Astrocyte (in vitro differentiated cells and primary cell): ENCODE measurements around the gene JMJD1C. TPM values are rescaled to one million over a fixed set of nuclear protein-coding genes. Genes with fewer than 3 reads are reported as not detected.

Experiments used
- DNase-seq: peaks from one replicate; pipeline ENCODE4 v3.0.0-alpha.2; 2010; ENCODE audit warnings: low read depth
- FAIRE-seq: peaks from 2 replicates; lab custom pipeline; 2011; peaks lifted over from hg19 to GRCh38; lab: Jason Lieb, UNC
- H2AFZ ChIP-seq: 2 replicates; pipeline ENCODE4 v1.6.0; 2012; ENCODE audit warnings: low read depth, low read length, inconsistent platforms
- H3K27ac ChIP-seq: 2 replicates; pipeline ENCODE4 v1.5.1; 2011; ENCODE audit warnings: low read depth, low read length, inconsistent platforms
- H3K27me3 ChIP-seq: 2 replicates; pipeline ENCODE4 v1.6.0; 2011; ENCODE audit warnings: low read length, inconsistent platforms; ENCODE audit not compliant: insufficient read depth
- H3K36me3 ChIP-seq: 2 replicates; pipeline ENCODE4 v1.5.1; 2011; ENCODE audit warnings: low read length, inconsistent platforms; ENCODE audit not compliant: insufficient read depth
- H3K4me1 ChIP-seq: 2 replicates; pipeline ENCODE4 v1.5.1; 2011; ENCODE audit warnings: low read length, inconsistent platforms; ENCODE audit not compliant: insufficient read depth
- H3K4me2 ChIP-seq: 2 replicates; pipeline ENCODE4 v1.6.0; 2012; ENCODE audit warnings: low read length, inconsistent platforms
- H3K4me3 ChIP-seq: 2 replicates; pipeline ENCODE4 v1.5.1; 2011; ENCODE audit warnings: low read depth, mild to moderate bottlenecking, low read length, inconsistent platforms; ENCODE audit not compliant: insufficient read depth
- H3K79me2 ChIP-seq: 2 replicates; pipeline ENCODE4 v1.6.0; 2012; ENCODE audit warnings: mild to moderate bottlenecking, low read length, inconsistent platforms; ENCODE audit not compliant: insufficient read depth
- H3K9ac ChIP-seq: 2 replicates; pipeline ENCODE4 v1.6.0; 2012; ENCODE audit warnings: mild to moderate bottlenecking, low read length, inconsistent platforms
- H3K9me3 ChIP-seq: 2 replicates; pipeline ENCODE4 v1.5.1; 2012; ENCODE audit warnings: low read depth, mild to moderate bottlenecking, low read length, inconsistent platforms; ENCODE audit not compliant: insufficient read depth
- H4K20me1 ChIP-seq: 2 replicates; pipeline ENCODE4 v1.6.0; 2012; ENCODE audit warnings: low read length, inconsistent platforms; ENCODE audit not compliant: insufficient read depth
- H3K27ac Mint-ChIP-seq: one replicate; pipeline ENCODE4 v1.8.0; 2021; ENCODE audit warnings: mild to moderate bottlenecking, mixed read lengths; ENCODE audit not compliant: unreplicated experiment
- H3K27me3 Mint-ChIP-seq: one replicate; pipeline ENCODE4 v1.8.0; 2021; ENCODE audit warnings: low read depth, mixed read lengths; ENCODE audit not compliant: unreplicated experiment
- H3K36me3 Mint-ChIP-seq: one replicate; pipeline ENCODE4 v1.8.0; 2021; ENCODE audit warnings: low read depth, mixed read lengths; ENCODE audit not compliant: unreplicated experiment
- H3K4me1 Mint-ChIP-seq: one replicate; pipeline ENCODE4 v1.8.0; 2021; ENCODE audit warnings: low read depth, mixed read lengths; ENCODE audit not compliant: unreplicated experiment
- H3K4me3 Mint-ChIP-seq: one replicate; pipeline ENCODE4 v1.8.0; 2021; ENCODE audit warnings: mild to moderate bottlenecking, moderate library complexity, mixed read lengths; ENCODE audit not compliant: unreplicated experiment
- H3K9me3 Mint-ChIP-seq: one replicate; pipeline ENCODE4 v1.8.0; 2021; ENCODE audit warnings: mild to moderate bottlenecking, mixed read lengths; ENCODE audit not compliant: unreplicated experiment
- EZH2 ChIP-seq: IDR thresholded peaks from 2 replicates; pipeline ENCODE4 v1.6.1; 2012; ENCODE audit warnings: mild to moderate bottlenecking, low read length, inconsistent platforms; ENCODE audit not compliant: insufficient read depth
- total RNA-seq: library from RNA; stranded (reverse); gene quantifications from 2 replicates; pipeline ENCODE4 v1.2.1, GENCODE V29; 2021
- TF ChIP-seq, protein P1 (sequence below): IDR thresholded peaks from 2 replicates; pipeline ENCODE4 v1.5.1; 2011; ENCODE audit warnings: low read depth, mild to moderate bottlenecking, inconsistent platforms, low read length, moderate library complexity; ENCODE audit not compliant: insufficient read depth

The JMJD1C gene
- total RNA-seq, 1 donor from 2014 or later: 61.0 TPM

DNA sequence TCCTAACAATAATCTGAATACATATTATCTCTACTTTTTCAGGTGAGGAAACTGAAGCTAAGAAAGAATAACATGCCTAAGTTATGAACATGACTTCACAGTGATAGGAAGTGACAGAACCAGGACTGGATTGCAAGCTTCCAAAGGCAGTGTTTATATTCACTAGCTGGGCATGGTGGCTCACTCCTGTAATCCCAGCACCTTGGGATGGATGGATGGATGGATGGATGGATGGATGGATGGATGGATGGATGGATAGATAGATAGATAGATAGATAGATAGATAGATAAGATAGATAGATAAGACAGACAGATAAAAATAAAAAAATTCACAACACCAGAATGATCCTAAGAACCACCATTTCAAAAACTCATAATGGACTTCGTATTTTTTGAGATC, 18.2 kb upstream of the JMJD1C start:
- Mint-ChIP-seq H3K36me3 (no peaks in the 10 kb centered on the region), H3K27ac (no peak overlapping the region), H3K4me1 (no peaks in the 10 kb centered on the region), H3K4me3 (no peak overlapping the region), H3K27me3 (no peaks in the 10 kb centered on the region), H3K9me3 (no peaks in the 10 kb centered on the region)
- TF ChIP-seq, protein P1, sequence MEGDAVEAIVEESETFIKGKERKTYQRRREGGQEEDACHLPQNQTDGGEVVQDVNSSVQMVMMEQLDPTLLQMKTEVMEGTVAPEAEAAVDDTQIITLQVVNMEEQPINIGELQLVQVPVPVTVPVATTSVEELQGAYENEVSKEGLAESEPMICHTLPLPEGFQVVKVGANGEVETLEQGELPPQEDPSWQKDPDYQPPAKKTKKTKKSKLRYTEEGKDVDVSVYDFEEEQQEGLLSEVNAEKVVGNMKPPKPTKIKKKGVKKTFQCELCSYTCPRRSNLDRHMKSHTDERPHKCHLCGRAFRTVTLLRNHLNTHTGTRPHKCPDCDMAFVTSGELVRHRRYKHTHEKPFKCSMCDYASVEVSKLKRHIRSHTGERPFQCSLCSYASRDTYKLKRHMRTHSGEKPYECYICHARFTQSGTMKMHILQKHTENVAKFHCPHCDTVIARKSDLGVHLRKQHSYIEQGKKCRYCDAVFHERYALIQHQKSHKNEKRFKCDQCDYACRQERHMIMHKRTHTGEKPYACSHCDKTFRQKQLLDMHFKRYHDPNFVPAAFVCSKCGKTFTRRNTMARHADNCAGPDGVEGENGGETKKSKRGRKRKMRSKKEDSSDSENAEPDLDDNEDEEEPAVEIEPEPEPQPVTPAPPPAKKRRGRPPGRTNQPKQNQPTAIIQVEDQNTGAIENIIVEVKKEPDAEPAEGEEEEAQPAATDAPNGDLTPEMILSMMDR: no peak
- no peak for TF ChIP-seq EZH2
- Histone ChIP-seq H3K79me2 (peaks cover 94% of the 10 kb centered on the region), H2AFZ (no peak overlapping the region), H3K4me3 (no peak overlapping the region), H4K20me1 (peaks cover 50% of the 10 kb centered on the region), H3K27me3 (no peaks in the 10 kb centered on the region), H3K4me2 (no peak overlapping the region), H3K9me3 (no peaks in the 10 kb centered on the region), H3K27ac (no peak overlapping the region), H3K9ac (no peak overlapping the region), H3K4me1 (no peaks in the 10 kb centered on the region), H3K36me3 (no peaks in the 10 kb centered on the region)
- DNase-seq (no peak), FAIRE-seq (no peak)

DNA sequence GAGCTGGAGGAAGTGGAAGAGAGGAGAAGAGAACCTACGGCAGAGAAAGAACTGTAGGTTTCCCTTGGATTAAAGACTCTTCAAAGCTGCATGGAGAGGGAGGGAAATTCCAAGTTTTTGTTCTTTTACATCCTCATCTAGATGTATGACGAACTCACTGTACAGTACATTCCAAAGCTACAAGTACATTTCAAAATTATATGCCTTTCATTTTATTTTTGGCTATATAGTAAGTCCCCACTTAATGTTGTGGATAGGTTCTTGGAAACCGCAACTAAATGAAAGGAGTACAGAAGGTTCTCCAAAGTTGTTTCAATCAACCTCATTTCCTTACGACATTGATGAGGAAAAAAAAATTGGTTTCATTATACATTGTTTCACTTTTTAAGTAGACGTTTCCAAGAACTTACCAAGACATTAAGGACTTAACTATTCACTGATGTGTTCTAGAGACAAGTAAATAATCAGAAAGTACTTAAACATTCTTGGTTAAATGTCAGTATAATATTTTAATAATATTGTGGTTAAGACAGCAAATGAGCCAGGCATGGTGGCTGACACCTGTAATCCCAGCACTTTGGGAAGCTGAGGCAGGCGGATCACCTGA, 16.1 kb upstream of the JMJD1C start:
- Mint-ChIP-seq H3K4me1 (no peaks in the 10 kb centered on the region), H3K4me3 (no peak overlapping the region), H3K27me3 (no peaks in the 10 kb centered on the region), H3K9me3 (no peaks in the 10 kb centered on the region), H3K27ac (no peak overlapping the region), H3K36me3 (no peaks in the 10 kb centered on the region)
- no peak for DNase-seq
- peaks cover 48% of the 10 kb centered on the region for H4K20me1 ChIP-seq
- H3K79me2 ChIP-seq: peaks cover 94% of the 10 kb centered on the region
- no peak overlapping the region for H3K9ac ChIP-seq
- no peak for TF ChIP-seq EZH2
- TF ChIP-seq, protein P1: no peak
- no peak for FAIRE-seq
- H3K9me3 ChIP-seq: no peaks in the 10 kb centered on the region
- H3K36me3 ChIP-seq: no peaks in the 10 kb centered on the region
- H3K4me2 ChIP-seq: no peak overlapping the region
- H2AFZ ChIP-seq: no peak overlapping the region
- H3K4me1 ChIP-seq: no peaks in the 10 kb centered on the region
- no peak overlapping the region for H3K4me3 ChIP-seq
- no peak overlapping the region for H3K27ac ChIP-seq
- no peaks in the 10 kb centered on the region for H3K27me3 ChIP-seq

DNA sequence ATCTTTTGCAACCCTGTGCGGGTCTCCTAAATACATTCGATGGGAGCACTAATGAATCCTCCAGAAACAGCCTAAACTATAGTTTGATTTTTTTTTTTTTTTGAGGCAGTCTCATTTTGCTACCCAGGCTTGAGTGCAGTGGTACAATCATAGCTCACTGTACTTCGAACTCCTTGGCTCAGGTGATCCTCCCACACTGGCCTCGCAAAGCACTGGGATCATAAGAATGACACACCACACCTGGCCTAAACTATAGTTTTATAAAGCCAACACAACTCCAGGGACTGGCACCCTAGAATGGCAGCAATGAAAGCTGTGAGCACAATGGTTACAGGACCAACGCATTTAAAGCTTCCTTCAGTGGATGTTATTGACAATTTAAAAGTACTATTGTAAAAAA, 14.5 kb upstream of the JMJD1C start:
- Histone ChIP-seq H4K20me1 (peaks cover 45% of the 10 kb centered on the region), H3K4me3 (no peak overlapping the region), H3K4me1 (no peaks in the 10 kb centered on the region), H3K27ac (no peak overlapping the region), H2AFZ (no peak overlapping the region), H3K4me2 (no peak overlapping the region), H3K9ac (no peak overlapping the region), H3K36me3 (no peaks in the 10 kb centered on the region), H3K9me3 (no peaks in the 10 kb centered on the region), H3K27me3 (no peaks in the 10 kb centered on the region), H3K79me2 (peaks cover 93% of the 10 kb centered on the region)
- no peaks in the 10 kb centered on the region for H3K27me3 Mint-ChIP-seq
- DNase-seq: no peak
- no peak overlapping the region for H3K27ac Mint-ChIP-seq
- no peaks in the 10 kb centered on the region for H3K4me1 Mint-ChIP-seq
- FAIRE-seq: no peak
- no peak overlapping the region for H3K4me3 Mint-ChIP-seq
- no peaks in the 10 kb centered on the region for H3K36me3 Mint-ChIP-seq
- no peaks in the 10 kb centered on the region for H3K9me3 Mint-ChIP-seq
- no peak for TF ChIP-seq EZH2
- TF ChIP-seq, protein P1: no peak
